Spleen (tissue), 11 donors: ENCODE measurements around the gene PLA2G4B. TPM values are rescaled to one million over a fixed set of nuclear protein-coding genes. Genes with fewer than 3 reads are reported as not detected.

Experiments used
- DNase-seq: peaks from one replicate; pipeline ENCODE4 v3.0.0-alpha.2; 2020
- H3K27ac ChIP-seq, 8 donors: fragments of 200-600 bp; sonication (generic) in 7 of 8; 1 replicate in 4 of 8; 2 replicates in 4 of 8; pipeline versions ENCODE4 v1.5.0 to v1.8.0; 2016 to 2021; ENCODE audit warnings: inconsistent platforms in 4 of 8, mild to moderate bottlenecking in 4 of 8, moderate library complexity in 1 of 8
- H3K27me3 ChIP-seq, 7 donors: fragments of 200-600 bp; sonication (generic) in 6 of 7; replicated peaks in 1 of 7; 1 replicate in 4 of 7; 2 replicates in 3 of 7; pipeline versions ENCODE4 v1.5.0 to v1.8.0; 2016 to 2021; ENCODE audit warnings: inconsistent platforms in 3 of 7, mild to moderate bottlenecking in 1 of 7
- H3K36me3 ChIP-seq, 6 donors: fragments of 200-600 bp; sonication (generic) in 5 of 6; 1 replicate in 4 of 6; 2 replicates in 2 of 6; pipeline versions ENCODE4 v1.5.0 to v1.8.0; 2016 to 2021; ENCODE audit warnings: inconsistent platforms in 2 of 6
- H3K4me1 ChIP-seq, 6 donors: fragments of 200-600 bp; sonication (generic) in 5 of 6; 1 replicate in 3 of 6; 2 replicates in 3 of 6; pipeline versions ENCODE4 v1.5.0 to v1.8.0; 2016 to 2021; ENCODE audit warnings: inconsistent platforms in 3 of 6
- H3K4me3 ChIP-seq, 8 donors: fragments of 200-600 bp; sonication (generic) in 7 of 8; 1 replicate in 4 of 8; 2 replicates in 4 of 8; pipeline versions ENCODE4 v1.5.0 to v1.8.0; 2016 to 2021; ENCODE audit warnings: inconsistent platforms in 4 of 8, mild to moderate bottlenecking in 4 of 8, moderate library complexity in 2 of 8
- H3K9me3 ChIP-seq, 8 donors: fragments of 200-600 bp; sonication (generic) in 7 of 8; 1 replicate in 4 of 8; 2 replicates in 4 of 8; pipeline versions ENCODE4 v1.5.0 to v1.8.0; 2016 to 2021; ENCODE audit warnings: inconsistent platforms in 4 of 8
- POLR2A ChIP-seq, 3 donors: fragments of 450-650 bp; IDR thresholded peaks; one replicate each; pipeline ENCODE4 v1.5.1; 2017; ENCODE audit warnings: antibody characterized with exemption in 3 of 3, mild to moderate bottlenecking in 1 of 3
- POLR2AphosphoS5 ChIP-seq, 3 donors: sonication (generic); formaldehyde crosslinking; IDR thresholded peaks; one replicate each; pipeline ENCODE4 v1.5.1; 2017; ENCODE audit warnings: antibody characterized with exemption in 3 of 3
- WGBS, 5 donors: extraction: QIAGEN DNeasy Blood & Tissue Kit in 3 of 5; methylation state at CpG; one replicate each; pipeline versions ENCODE4 v1.1.5 to v1.1.7; 2013 to 2018; 5-methylcytosine and 5-hydroxymethylcytosine counted together
- intact Hi-C: fragments of 100-400 bp; cut with DNase I; formaldehyde crosslinking; loops from one replicate; pipeline ENCODE4 v1.15.0; 2023; ENCODE audit warnings: low total_unique reads
- polyA plus RNA-seq, 3 donors: library from polyadenylated mRNA; stranded (reverse); fragments of 200-250 nt; gene quantifications; one replicate each; pipeline ENCODE4 v1.2.1, GENCODE V29; 2013
- total RNA-seq, 7 donors: library from RNA; depleted of rRNA in 3 of 7; stranded (reverse); fragments of >200 nt in 3 of 7; fragmentation: NEBNext Ultra II Directional in 4 of 7; extraction: Animal tissue kit (Norgen Biotek cat#: 25700) in 4 of 7; gene quantifications; one replicate each; pipeline versions ENCODE4 v1.1.0 to v1.2.1, GENCODE V29; 2016 to 2021
- TF ChIP-seq, protein P1 (sequence below), 11 experiments: fragments of 200-600 bp in 7 of 11; fragments of 450-650 bp in 4 of 11; sonication (generic) in 4 of 11; IDR thresholded peaks in 8 of 11; conservative IDR thresholded peaks in 3 of 11; 1 replicate in 7 of 11; 2 replicates in 4 of 11; pipeline versions ENCODE4 v1.4.0 to v1.8.0; 2016 to 2021; ENCODE audit warnings: antibody characterized with exemption in 11 of 11, inconsistent platforms in 4 of 11, mild to moderate bottlenecking in 1 of 11
- donor health status: healthy with polysubstance abuse.
- donor health status: DM: no; HTN: no; CAD: no; lungs with moderate emphysema.
- donor health status: DM: no; HTN: no; CAD: no.
- donor health status: Bipolar disorder and iron deficiency.
- donor health status: healthy.
- donor health status: DM: no; HTN: no; CAD: no.
- donor health status: DM: yes; HTN: yes; CAD: no.

The PLA2G4B gene
- total and polyA plus RNA-seq, 10 donors, result 4.0 to 20.8 (median 11.8) TPM

DNA sequence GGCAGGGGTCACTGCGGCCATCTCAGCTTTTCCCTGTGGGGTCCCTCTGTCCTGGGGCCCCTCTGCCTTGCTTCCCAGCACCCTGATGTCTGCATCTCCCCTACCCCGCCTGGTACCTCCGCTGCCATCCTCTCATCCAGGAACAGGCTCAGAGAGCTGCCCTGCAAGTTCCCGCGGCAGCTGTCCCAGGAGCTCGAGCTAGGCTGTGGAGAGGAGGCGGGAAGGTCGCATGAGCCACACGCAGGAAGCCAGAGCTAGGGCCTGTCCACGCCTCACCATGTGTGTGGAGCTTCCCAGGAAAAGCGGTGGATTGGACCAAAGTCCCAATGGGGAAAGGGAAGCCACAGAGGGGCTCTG lies 12.5 kb downstream of the PLA2G4B start:
- H3K27ac ChIP-seq, result no peak overlapping the region
- H3K9me3 ChIP-seq, result no peaks in the 10 kb centered on the region
- TF ChIP-seq, protein P1, sequence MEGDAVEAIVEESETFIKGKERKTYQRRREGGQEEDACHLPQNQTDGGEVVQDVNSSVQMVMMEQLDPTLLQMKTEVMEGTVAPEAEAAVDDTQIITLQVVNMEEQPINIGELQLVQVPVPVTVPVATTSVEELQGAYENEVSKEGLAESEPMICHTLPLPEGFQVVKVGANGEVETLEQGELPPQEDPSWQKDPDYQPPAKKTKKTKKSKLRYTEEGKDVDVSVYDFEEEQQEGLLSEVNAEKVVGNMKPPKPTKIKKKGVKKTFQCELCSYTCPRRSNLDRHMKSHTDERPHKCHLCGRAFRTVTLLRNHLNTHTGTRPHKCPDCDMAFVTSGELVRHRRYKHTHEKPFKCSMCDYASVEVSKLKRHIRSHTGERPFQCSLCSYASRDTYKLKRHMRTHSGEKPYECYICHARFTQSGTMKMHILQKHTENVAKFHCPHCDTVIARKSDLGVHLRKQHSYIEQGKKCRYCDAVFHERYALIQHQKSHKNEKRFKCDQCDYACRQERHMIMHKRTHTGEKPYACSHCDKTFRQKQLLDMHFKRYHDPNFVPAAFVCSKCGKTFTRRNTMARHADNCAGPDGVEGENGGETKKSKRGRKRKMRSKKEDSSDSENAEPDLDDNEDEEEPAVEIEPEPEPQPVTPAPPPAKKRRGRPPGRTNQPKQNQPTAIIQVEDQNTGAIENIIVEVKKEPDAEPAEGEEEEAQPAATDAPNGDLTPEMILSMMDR (IDR thresholded peaks at IDR 0.05 in 8 of 11, conservative IDR thresholded peaks at IDR 0.05 in 3 of 11), result no peak
- peak in 2 of 3 donors; percentile 29 to 56 for TF ChIP-seq POLR2AphosphoS5 (IDR thresholded peaks at IDR 0.05)
- no peak for TF ChIP-seq POLR2A (IDR thresholded peaks at IDR 0.05)
- no peak for DNase-seq
- peaks cover 0 to 46% (median 0%) of the 10 kb centered on the region in 7 donors for H3K27me3 ChIP-seq
- no peak overlapping the region for H3K4me3 ChIP-seq
- peaks cover 0 to 32% (median 29%) of the 10 kb centered on the region in 6 donors for H3K36me3 ChIP-seq
- no peaks in the 10 kb centered on the region for H3K4me1 ChIP-seq
- intact Hi-C loops, result no loop called here
- 36 to 53% (median 50%) methylated on average over 9 to 11 of the region's 11 CpGs for WGBS, 5 donors

DNA sequence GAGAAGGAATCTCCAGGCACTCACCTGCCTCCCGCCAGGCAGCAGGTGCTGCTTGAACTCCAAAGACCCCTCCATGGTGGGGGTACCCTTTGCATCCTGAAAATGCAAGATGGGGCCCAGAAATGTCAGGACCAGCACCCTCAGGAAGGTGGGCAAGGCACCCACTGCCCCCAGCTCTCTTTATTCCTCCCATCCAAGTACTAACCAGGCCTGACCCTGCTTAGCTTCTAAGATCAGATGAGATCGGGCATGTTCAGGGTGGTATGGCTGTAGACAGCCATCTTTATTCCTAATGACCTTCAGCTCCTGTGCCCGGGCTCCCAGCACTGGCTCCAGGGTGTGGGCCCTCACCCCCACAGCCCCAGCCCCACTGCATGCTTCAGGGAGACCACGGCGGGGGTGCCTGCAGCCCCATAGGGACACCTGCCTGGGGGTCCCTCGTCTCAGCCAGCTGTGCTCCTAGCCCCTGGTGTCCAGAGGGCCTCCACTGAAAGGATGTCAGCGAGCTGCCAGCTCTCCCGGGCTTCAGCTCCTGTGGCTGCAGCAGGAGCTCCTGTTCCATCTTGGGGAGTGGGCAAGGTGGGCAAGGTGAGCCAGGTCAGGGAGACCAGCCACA lies 13.2 kb downstream of the PLA2G4B start:
- DNase-seq, result no peak
- Histone ChIP-seq H3K9me3 (no peaks in the 10 kb centered on the region), H3K36me3 (peaks cover 0 to 25% (median 22%) of the 10 kb centered on the region in 6 donors), H3K4me1 (no peaks in the 10 kb centered on the region), H3K27me3 (peaks cover 0 to 53% (median 0%) of the 10 kb centered on the region in 7 donors), H3K4me3 (no peak overlapping the region), H3K27ac (no peak overlapping the region)
- intact Hi-C loops, result no loop called here
- no peak for TF ChIP-seq POLR2A (IDR thresholded peaks at IDR 0.05)
- TF ChIP-seq POLR2AphosphoS5 (IDR thresholded peaks at IDR 0.05), result peak in 1 of 3 donors; percentile 46
- WGBS, 5 donors, result 81 to 92% (median 87%) methylated on average over 6 to 8 of the region's 8 CpGs

DNA sequence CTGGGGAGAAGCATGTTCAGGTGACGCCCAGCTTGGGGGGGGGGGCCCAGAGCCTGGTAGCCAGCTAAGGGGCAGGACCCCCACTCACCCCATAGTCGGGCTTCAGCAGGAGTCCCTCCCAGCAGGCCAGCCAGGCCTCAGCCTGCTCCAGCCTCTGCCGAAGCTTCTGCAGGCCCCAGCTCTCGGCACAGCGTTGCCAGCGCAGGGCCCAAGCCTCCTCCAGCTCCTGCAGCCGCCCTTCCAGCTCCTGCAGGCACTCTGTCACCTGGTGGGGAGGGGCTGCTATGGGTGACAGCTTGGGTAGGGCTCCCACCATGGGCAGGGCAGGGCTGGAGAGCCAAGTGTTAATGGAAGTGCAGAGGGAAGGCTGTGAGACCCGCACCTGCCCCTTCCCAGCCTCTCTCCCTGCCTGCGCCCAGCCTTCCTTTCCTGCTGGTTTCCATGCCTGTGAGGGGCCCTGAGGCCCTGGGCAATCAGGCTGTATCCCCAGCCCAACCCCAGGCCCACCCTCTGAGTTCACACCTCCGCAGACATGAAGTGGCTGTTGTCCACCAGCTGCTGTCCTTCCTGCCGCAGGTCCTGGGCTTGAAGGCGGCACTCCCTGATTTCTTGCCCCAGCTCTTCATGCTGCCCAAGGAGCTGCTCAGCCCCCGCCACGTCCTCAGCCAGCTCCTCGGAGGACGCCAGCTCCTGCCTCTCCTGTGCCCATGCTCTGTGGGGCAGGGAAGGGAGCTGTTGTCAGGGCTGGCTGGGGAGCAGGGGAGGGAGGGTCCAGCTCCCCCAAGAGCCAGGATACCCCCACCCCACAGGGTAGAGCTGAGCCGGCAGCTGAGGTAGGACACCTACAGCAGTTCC lies 14.3 kb downstream of the PLA2G4B start:
- no peak for DNase-seq
- Histone ChIP-seq H3K27ac (no peak overlapping the region), H3K36me3 (peaks cover 0 to 14% (median 11%) of the 10 kb centered on the region in 6 donors), H3K9me3 (no peaks in the 10 kb centered on the region), H3K4me3 (no peak overlapping the region), H3K27me3 (peaks cover 0 to 59% (median 0%) of the 10 kb centered on the region in 7 donors), H3K4me1 (no peaks in the 10 kb centered on the region)
- intact Hi-C loops, result no loop called here
- TF ChIP-seq, protein P1 (IDR thresholded peaks at IDR 0.05 in 8 of 11, conservative IDR thresholded peaks at IDR 0.05 in 3 of 11), result no peak
- TF ChIP-seq POLR2AphosphoS5 (IDR thresholded peaks at IDR 0.05) (peak in 1 of 3 donors; percentile 3), POLR2A (IDR thresholded peaks at IDR 0.05) (no peak)
- WGBS, 5 donors, result 81 to 90% (median 86%) methylated on average over 9 to 17 of the region's 17 CpGs

DNA sequence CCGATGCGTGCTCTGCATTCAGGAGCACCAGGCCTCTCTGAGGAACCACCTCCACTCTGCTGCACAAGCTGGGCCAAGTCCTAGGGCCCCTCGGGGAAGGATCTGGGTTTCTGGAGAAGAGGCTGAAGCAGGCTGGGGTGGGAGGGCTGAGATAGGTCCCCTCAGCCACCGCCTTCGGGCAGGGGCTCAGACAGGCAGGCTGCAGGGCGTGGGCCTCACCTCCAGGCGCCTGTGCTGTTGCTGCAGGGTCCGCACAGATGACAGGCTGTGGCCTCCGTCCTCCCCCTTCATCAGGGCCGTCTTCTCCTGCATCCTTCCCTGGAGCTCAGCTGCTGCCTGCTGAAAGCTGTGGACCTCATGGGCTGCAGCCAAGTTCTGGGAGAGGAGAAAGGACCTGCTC lies 15.2 kb downstream of the PLA2G4B start:
- Histone ChIP-seq H3K9me3 (no peaks in the 10 kb centered on the region), H3K4me1 (no peaks in the 10 kb centered on the region), H3K27ac (no peak overlapping the region), H3K4me3 (no peak overlapping the region), H3K36me3 (peaks cover 0 to 5% (median 2%) of the 10 kb centered on the region in 6 donors), H3K27me3 (peaks cover 0 to 65% (median 0%) of the 10 kb centered on the region in 7 donors)
- DNase-seq, result no peak
- 89 to 96% (median 93%) methylated on average over 4 to 10 of the region's 10 CpGs for WGBS, 5 donors
- no peak for TF ChIP-seq POLR2AphosphoS5 (IDR thresholded peaks at IDR 0.05)
- TF ChIP-seq POLR2A (IDR thresholded peaks at IDR 0.05), result no peak
- TF ChIP-seq, protein P1 (IDR thresholded peaks at IDR 0.05 in 8 of 11, conservative IDR thresholded peaks at IDR 0.05 in 3 of 11), result no peak
- intact Hi-C loops, result no loop called here
